ENCODE measurements around the gene TENT5C.

TENT5C gene

DNA sequence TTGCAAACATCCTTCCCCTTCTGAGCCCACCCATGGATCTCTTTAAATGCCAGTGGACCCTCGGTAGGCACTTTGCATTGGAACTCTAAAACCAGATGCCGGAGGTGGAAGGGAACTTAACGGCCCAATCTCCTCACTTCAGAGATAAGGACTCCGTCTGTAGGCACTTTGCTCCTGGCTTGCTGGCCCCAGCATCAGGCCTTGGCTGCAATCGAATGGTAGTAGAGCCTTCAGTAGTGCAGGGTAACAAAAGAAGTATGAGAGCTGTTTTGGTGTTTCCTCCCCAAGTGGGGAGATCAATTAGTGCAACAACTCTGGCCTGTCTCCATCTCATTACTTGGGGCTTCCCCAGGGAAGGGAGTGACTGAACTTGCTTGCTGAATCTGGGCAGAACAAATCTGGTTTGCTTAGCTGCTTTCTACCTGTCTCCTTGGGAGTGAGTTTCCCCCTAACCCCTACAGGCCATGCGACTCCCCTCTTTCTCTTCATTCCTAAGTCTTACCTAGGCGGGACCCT lies 70.8 kb downstream of the TENT5C start:
- CTCF ChIA-PET = interaction anchor here (1.2 to 1.6 kb wide), 5 partner anchors 11 to 164 kb away, joined by 3 to 5 read pairs (median 3); no protein-coding TSS in a partner anchor
- POLR2A ChIA-PET = no interaction called here
- TF ChIP-seq, protein P1, sequence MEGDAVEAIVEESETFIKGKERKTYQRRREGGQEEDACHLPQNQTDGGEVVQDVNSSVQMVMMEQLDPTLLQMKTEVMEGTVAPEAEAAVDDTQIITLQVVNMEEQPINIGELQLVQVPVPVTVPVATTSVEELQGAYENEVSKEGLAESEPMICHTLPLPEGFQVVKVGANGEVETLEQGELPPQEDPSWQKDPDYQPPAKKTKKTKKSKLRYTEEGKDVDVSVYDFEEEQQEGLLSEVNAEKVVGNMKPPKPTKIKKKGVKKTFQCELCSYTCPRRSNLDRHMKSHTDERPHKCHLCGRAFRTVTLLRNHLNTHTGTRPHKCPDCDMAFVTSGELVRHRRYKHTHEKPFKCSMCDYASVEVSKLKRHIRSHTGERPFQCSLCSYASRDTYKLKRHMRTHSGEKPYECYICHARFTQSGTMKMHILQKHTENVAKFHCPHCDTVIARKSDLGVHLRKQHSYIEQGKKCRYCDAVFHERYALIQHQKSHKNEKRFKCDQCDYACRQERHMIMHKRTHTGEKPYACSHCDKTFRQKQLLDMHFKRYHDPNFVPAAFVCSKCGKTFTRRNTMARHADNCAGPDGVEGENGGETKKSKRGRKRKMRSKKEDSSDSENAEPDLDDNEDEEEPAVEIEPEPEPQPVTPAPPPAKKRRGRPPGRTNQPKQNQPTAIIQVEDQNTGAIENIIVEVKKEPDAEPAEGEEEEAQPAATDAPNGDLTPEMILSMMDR (IDR thresholded peaks at IDR 0.05; ENCODE audit: insufficient read depth, low read length, missing control alignments) = no peak
- H3K4me3 ChIP-seq (ENCODE audit: low read depth, low read length) = no peak overlapping the region
- no peak for DNase-seq (ENCODE audit: low read depth, low spot score)

All from AG04449 (cell line).